Hepatocyte (in vitro differentiated cells): ENCODE data around the gene CPEB4.

Source experiments
- CTCF ChIP-seq: fragments of 200-600 bp; sonication (generic); IDR thresholded peaks from 2 replicates; pipeline ENCODE4 v1.5.1; 2016; ENCODE audit warnings: antibody characterized with exemption, mild to moderate bottlenecking; ENCODE audit not compliant: poor library complexity
- EZH2phosphoT487 ChIP-seq: fragments of 200-600 bp; sonication (generic); IDR thresholded peaks from one replicate; pipeline ENCODE4 v1.6.1; 2018; ENCODE audit warnings: antibody characterized with exemption, mild to moderate bottlenecking, low read depth, moderate library complexity; ENCODE audit not compliant: unreplicated experiment, severe bottlenecking

GRCh38 chr5:173858670-173859407 is 29.3 kb upstream of the CPEB4 start:
- TF ChIP-seq CTCF (no peak), EZH2phosphoT487 (no peak)
